Suprapubic skin (tissue), 4 donors: ENCODE data around the gene FANK1. TPM values are rescaled to one million over a fixed set of nuclear protein-coding genes. Genes with fewer than 3 reads are reported as not detected.

ENCODE experiments used
- DNase-seq, 2 donors: peaks; one replicate each; pipeline ENCODE4 v3.0.0-alpha.2; 2019; ENCODE audit warnings: low spot score in 2 of 2
- H3K27ac ChIP-seq: fragments of 200-600 bp; sonication (generic); one replicate; pipeline ENCODE4 v1.5.1; 2019
- H3K27me3 ChIP-seq: fragments of 200-600 bp; sonication (generic); one replicate; pipeline ENCODE4 v1.5.1; 2019
- H3K36me3 ChIP-seq: fragments of 200-600 bp; sonication (generic); one replicate; pipeline ENCODE4 v1.5.1; 2019
- H3K4me1 ChIP-seq: fragments of 200-600 bp; sonication (generic); one replicate; pipeline ENCODE4 v1.5.1; 2019
- H3K4me3 ChIP-seq: fragments of 200-600 bp; sonication (generic); one replicate; pipeline ENCODE4 v1.5.1; 2019; ENCODE audit warnings: mild to moderate bottlenecking
- H3K9me3 ChIP-seq: fragments of 200-600 bp; sonication (generic); one replicate; pipeline ENCODE4 v1.5.1; 2019
- EP300 ChIP-seq: sonication (generic); formaldehyde crosslinking; IDR thresholded peaks from one replicate; pipeline ENCODE4 v1.6.1; 2017; ENCODE audit warnings: antibody characterized with exemption
- POLR2A ChIP-seq, 2 donors: fragments of 450-650 bp; IDR thresholded peaks; one replicate each; pipeline ENCODE4 v1.6.1; 2017; ENCODE audit warnings: antibody characterized with exemption in 2 of 2, mild to moderate bottlenecking in 2 of 2, moderate library complexity in 2 of 2
- POLR2AphosphoS5 ChIP-seq, 3 donors: sonication (generic); formaldehyde crosslinking; IDR thresholded peaks; one replicate each; pipeline ENCODE4 v1.6.1; 2017; ENCODE audit warnings: antibody characterized with exemption in 3 of 3
- WGBS: methylation state at CpG from one replicate; pipeline ENCODE4 v1.1.5; 2018; 5-methylcytosine and 5-hydroxymethylcytosine counted together
- total RNA-seq, 4 donors: library from RNA; depleted of rRNA; stranded (reverse); fragments of >200 nt; gene quantifications; one replicate each; pipeline ENCODE4 v1.1.0, GENCODE V29; 2016
- TF ChIP-seq, protein P1 (sequence below), 2 donors: fragments of 200-600 bp in 1 of 2; fragments of 450-650 bp in 1 of 2; sonication (generic) in 1 of 2; IDR thresholded peaks; one replicate each; pipeline ENCODE4 v1.5.1; 2016 to 2019; ENCODE audit warnings: antibody characterized with exemption in 2 of 2, mild to moderate bottlenecking in 1 of 2, moderate library complexity in 1 of 2

The FANK1 gene
- total RNA-seq, 4 donors from 2014 or later = 3.7 to 8.2 (median 5.8) TPM

DNA sequence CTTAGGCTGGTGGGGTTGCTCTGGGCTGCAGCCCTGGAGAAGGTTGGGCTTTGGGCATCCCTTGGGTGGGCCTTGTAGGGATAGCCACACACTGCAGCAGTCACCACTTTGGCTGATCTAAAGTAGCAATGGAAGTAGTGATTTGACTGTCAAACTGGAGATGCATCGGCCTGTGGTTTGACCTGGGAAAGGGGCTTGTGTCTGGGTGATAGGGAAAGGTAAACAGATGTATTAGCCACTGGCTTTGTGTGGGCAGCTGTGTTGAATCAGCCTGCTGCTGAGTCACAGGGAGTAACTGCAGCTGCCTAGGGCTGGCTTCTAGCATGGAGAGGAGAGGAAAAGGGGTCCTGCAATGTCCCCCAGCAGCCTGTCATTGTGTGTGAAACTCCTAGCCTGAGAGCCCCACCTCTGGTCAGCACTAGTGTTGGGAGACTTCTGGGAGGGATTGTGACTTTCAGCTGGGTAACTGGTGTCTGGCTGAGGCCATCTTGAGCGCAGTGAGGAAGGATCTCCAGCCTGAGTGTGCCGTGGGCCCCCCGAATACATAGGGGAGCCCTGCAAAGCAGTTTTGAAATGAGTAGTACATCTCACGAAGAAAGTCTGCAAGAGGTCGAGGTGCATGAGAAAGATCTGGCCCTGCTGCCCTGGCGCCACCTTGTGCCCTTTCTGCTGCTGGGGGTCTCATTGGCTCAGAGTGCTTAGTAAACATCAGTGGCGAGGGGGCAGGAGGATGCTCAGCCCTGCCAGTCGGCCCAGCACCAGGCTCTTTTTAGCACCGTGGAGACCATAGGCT lies 117.3 kb downstream of the FANK1 start:
- no peaks in the 10 kb centered on the region for H3K36me3 ChIP-seq
- H3K4me1 ChIP-seq = no peaks in the 10 kb centered on the region
- H3K4me3 ChIP-seq = no peak overlapping the region
- DNase-seq = no peak
- H3K27me3 ChIP-seq = no peaks in the 10 kb centered on the region
- WGBS = 84% methylated on average over 9 of the region's 10 CpGs
- TF ChIP-seq EP300 = no peak
- TF ChIP-seq POLR2AphosphoS5 (IDR thresholded peaks at IDR 0.05) = no peak
- TF ChIP-seq, protein P1, sequence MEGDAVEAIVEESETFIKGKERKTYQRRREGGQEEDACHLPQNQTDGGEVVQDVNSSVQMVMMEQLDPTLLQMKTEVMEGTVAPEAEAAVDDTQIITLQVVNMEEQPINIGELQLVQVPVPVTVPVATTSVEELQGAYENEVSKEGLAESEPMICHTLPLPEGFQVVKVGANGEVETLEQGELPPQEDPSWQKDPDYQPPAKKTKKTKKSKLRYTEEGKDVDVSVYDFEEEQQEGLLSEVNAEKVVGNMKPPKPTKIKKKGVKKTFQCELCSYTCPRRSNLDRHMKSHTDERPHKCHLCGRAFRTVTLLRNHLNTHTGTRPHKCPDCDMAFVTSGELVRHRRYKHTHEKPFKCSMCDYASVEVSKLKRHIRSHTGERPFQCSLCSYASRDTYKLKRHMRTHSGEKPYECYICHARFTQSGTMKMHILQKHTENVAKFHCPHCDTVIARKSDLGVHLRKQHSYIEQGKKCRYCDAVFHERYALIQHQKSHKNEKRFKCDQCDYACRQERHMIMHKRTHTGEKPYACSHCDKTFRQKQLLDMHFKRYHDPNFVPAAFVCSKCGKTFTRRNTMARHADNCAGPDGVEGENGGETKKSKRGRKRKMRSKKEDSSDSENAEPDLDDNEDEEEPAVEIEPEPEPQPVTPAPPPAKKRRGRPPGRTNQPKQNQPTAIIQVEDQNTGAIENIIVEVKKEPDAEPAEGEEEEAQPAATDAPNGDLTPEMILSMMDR (IDR thresholded peaks at IDR 0.05) = no peak
- TF ChIP-seq POLR2A (IDR thresholded peaks at IDR 0.05) = no peak
- no peaks in the 10 kb centered on the region for H3K9me3 ChIP-seq
- H3K27ac ChIP-seq = no peak overlapping the region

DNA sequence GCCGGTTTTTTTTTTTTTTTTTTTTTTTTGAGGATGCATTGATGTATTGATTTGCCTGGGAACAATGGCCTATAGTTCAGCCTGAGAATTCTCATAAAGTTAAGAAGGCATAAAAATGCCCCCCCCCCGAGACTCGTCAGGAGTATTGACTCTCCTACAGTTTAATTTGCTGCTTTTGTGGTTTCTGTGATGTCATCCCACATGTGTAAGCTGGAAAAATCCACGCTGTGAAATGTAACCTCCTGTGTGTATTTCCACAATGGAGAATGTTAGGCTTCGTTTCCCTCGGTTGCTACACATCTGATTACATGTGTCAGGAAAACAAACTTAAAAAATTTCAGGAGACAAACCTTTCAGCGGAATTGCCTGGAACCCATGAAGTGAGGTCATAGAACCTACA lies 117.9 kb downstream of the FANK1 start:
- TF ChIP-seq, protein P1 (IDR thresholded peaks at IDR 0.05) = no peak
- TF ChIP-seq EP300 (no peak), POLR2AphosphoS5 (IDR thresholded peaks at IDR 0.05) (no peak), POLR2A (IDR thresholded peaks at IDR 0.05) (no peak)
- Histone ChIP-seq H3K4me1 (no peaks in the 10 kb centered on the region), H3K4me3 (no peak overlapping the region), H3K36me3 (no peaks in the 10 kb centered on the region), H3K27ac (no peak overlapping the region), H3K9me3 (no peaks in the 10 kb centered on the region), H3K27me3 (no peaks in the 10 kb centered on the region)
- no peak for DNase-seq
- 83% methylated on average over 7 of the region's 7 CpGs for WGBS

DNA sequence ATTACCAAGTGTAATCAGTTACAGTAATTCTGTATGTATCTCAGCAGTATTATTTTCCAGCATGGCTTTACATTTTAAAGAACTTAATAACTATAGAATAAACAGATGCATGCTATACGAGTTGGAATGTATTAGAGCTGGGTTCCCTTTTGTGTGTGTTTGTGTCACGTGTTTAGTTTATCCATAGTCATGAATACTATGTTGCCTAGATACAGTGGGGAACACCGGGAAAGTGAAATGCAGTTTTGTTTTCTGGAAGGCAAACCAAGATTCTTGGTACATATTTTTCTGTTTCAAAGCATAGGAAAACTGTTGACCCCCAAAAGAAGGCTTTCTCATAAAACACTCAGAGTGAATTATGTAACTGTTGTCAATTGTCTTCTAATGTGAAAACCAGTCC lies 119.0 kb downstream of the FANK1 start:
- no peak for DNase-seq
- no peaks in the 10 kb centered on the region for H3K4me1 ChIP-seq
- no peaks in the 10 kb centered on the region for H3K36me3 ChIP-seq
- WGBS = 82% methylated on average over 3 of the region's 3 CpGs
- H3K9me3 ChIP-seq = no peaks in the 10 kb centered on the region
- no peak overlapping the region for H3K27ac ChIP-seq
- TF ChIP-seq POLR2A (IDR thresholded peaks at IDR 0.05) (no peak), EP300 (no peak), POLR2AphosphoS5 (IDR thresholded peaks at IDR 0.05) (no peak)
- TF ChIP-seq, protein P1 (IDR thresholded peaks at IDR 0.05) = no peak
- H3K4me3 ChIP-seq = no peak overlapping the region
- H3K27me3 ChIP-seq = no peaks in the 10 kb centered on the region

DNA sequence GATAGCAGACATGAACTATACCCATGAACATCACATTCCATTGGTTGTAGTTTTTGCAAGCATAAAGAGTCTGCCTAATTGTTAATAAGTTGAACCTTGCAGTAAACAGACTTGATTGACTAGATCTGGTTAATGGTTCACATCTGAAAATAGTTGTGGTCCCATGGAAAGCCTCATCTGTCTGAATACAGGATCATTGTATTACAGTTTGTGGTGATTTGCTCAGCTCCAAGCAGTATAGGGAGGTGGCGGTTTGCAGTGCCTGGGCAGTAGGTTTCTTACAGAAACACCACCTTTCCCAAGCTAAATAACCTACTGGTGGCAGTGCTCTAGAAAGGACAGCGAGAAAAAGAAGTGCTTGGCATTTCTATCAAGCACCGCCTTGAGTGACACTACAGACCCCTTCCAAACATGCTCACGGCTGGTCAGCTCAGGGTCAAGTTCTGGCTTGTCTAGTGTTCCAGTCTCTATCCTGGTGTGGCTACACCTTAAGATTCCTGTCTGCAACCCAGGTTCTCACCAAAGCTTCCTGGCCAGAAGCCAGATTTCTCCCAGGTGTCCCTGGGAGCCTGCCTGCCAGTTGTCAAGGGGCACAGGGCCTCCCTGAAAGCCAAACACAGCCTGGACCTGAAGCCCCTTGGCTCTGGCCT lies 119.9 kb downstream of the FANK1 start:
- H3K4me1 ChIP-seq = no peaks in the 10 kb centered on the region
- H3K27me3 ChIP-seq = no peaks in the 10 kb centered on the region
- no peaks in the 10 kb centered on the region for H3K9me3 ChIP-seq
- 84% methylated on average over 4 of the region's 4 CpGs for WGBS
- DNase-seq = no peak
- H3K27ac ChIP-seq = no peak overlapping the region
- H3K4me3 ChIP-seq = no peak overlapping the region
- no peaks in the 10 kb centered on the region for H3K36me3 ChIP-seq
- TF ChIP-seq, protein P1 (IDR thresholded peaks at IDR 0.05) = no peak
- no peak for TF ChIP-seq EP300
- no peak for TF ChIP-seq POLR2AphosphoS5 (IDR thresholded peaks at IDR 0.05)
- no peak for TF ChIP-seq POLR2A (IDR thresholded peaks at IDR 0.05)

DNA sequence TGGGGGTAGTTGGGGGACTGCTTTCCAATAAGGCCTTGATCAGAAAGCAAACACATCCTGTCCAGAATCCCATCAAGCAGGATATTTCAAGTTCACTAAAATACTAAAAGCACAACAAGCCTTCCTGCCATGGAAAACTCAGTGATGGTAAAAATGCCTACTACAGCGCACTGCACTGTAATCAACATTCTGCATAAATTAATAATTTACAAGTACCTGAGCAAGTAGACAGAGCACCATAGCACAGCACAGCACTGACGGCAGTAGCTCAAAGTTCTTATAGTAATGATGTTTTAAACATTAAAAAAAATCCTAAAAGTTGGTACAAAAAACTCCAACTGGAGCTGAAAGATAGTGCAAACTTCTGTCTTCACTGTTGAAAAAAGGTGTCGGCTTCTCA lies 120.5 kb downstream of the FANK1 start:
- WGBS = 95% methylated on average over 3 of the region's 3 CpGs
- TF ChIP-seq POLR2AphosphoS5 (IDR thresholded peaks at IDR 0.05) (no peak), POLR2A (IDR thresholded peaks at IDR 0.05) (no peak), EP300 (no peak)
- TF ChIP-seq, protein P1 (IDR thresholded peaks at IDR 0.05) = no peak

More for the DNA sequence above, 120.5 kb downstream of the FANK1 start:
- no peaks in the 10 kb centered on the region for H3K9me3 ChIP-seq
- H3K27ac ChIP-seq = no peak overlapping the region
- H3K36me3 ChIP-seq = no peaks in the 10 kb centered on the region
- no peak for DNase-seq
- no peak overlapping the region for H3K4me3 ChIP-seq
- H3K4me1 ChIP-seq = no peaks in the 10 kb centered on the region
- H3K27me3 ChIP-seq = no peaks in the 10 kb centered on the region
